Measurements from ENCODE around the gene MICAL3.
A peak's percentile ranks its signal among the peaks of the same experiment; 100 is the strongest.

The MICAL3 gene

DNA sequence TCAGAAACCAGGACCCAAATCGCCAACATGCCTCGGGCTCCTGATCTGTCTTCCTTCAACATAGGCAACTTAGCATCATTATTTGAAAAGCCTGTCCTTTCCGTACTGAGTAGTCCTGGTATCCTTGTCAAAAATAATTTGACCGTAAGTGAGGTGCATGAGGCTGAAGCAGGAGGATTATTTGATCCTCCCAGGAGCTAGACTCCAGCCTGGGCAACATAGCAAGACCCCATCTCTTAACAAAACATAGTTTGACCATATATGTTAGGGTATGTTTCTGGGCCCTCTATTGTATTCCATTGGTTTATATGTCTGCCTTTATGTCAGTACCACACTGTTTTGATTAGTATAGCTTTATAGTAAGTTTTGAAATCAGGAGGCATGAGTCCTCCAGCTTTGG, 112.5 kb downstream of the MICAL3 start:
- in situ Hi-C loops (cut with MboI; ENCODE audit: low pct_unique_long_range_greater_than_20kb, low sequenced_read_pairs, unreplicated experiment): no loop called here
- TF ChIP-seq, protein P1, sequence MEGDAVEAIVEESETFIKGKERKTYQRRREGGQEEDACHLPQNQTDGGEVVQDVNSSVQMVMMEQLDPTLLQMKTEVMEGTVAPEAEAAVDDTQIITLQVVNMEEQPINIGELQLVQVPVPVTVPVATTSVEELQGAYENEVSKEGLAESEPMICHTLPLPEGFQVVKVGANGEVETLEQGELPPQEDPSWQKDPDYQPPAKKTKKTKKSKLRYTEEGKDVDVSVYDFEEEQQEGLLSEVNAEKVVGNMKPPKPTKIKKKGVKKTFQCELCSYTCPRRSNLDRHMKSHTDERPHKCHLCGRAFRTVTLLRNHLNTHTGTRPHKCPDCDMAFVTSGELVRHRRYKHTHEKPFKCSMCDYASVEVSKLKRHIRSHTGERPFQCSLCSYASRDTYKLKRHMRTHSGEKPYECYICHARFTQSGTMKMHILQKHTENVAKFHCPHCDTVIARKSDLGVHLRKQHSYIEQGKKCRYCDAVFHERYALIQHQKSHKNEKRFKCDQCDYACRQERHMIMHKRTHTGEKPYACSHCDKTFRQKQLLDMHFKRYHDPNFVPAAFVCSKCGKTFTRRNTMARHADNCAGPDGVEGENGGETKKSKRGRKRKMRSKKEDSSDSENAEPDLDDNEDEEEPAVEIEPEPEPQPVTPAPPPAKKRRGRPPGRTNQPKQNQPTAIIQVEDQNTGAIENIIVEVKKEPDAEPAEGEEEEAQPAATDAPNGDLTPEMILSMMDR (IDR thresholded peaks at IDR 0.05; ENCODE audit: extremely low read depth, insufficient read depth, missing control alignments): no peak
- DNase-seq (ENCODE audit: low spot score): no peak

DNA sequence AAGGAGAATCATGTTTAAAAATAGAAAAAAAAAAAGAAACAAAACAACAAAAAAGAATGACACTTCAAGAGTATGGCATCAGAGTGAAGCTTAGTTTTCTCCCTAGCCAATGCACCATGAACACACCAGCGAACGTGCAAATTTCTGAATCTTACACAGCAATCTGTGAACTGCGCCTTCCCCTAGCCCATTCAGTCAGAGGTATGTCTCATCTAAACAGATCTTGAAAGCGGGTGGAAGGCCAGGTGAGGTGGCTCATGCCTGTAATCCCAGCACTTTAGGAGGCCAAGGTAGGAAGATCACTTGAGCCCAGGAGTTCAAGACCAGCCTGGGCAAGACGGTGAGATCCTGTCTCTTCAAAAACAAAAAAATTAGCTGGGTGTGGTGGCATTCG, 113.1 kb downstream of the MICAL3 start:
- TF ChIP-seq, protein P1 (IDR thresholded peaks at IDR 0.05; ENCODE audit: extremely low read depth, insufficient read depth, missing control alignments): no peak
- no peak for DNase-seq (ENCODE audit: low spot score)
- in situ Hi-C loops (cut with MboI; ENCODE audit: low pct_unique_long_range_greater_than_20kb, low sequenced_read_pairs, unreplicated experiment): no loop called here

DNA sequence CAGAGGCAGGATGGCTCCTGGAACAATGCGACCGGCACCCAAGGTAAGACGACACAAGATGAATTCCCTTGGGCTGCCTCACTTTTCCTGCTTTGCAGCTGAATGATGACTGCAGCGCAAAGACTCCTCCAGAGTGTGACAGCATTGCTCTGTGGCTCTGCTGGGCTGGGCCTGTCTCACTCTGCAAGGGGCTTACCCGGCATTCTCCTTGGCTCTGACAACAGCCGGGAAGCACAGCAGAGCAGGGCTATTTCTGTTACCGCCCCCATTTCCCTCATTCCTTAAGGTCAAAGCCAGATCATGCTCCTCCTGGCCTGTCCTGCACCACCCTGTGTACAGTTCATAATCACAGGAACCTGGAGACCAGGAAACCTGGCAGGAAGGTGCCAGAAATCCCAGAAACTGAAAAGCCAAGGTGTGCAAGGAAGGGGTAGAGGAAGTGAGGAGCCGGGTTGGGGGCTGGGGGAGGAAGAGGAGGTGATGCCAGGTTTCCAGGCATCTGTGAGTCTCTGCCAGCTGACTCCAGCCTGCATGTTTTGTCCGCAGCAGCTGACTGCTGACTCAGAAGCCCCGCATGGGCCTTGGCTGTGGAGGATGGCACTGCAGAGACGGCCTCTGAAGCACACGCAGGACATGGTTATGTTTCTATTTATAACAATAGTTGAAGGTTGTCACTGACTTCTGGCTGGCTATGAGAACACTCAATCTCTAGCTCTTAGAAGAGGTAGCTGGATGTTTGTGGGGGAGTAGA, 113.6 kb downstream of the MICAL3 start:
- DNase-seq (ENCODE audit: low spot score): no peak
- in situ Hi-C loops (cut with MboI; ENCODE audit: low pct_unique_long_range_greater_than_20kb, low sequenced_read_pairs, unreplicated experiment): no loop called here
- TF ChIP-seq, protein P1 (IDR thresholded peaks at IDR 0.05; ENCODE audit: extremely low read depth, insufficient read depth, missing control alignments): peak; percentile 40

DNA sequence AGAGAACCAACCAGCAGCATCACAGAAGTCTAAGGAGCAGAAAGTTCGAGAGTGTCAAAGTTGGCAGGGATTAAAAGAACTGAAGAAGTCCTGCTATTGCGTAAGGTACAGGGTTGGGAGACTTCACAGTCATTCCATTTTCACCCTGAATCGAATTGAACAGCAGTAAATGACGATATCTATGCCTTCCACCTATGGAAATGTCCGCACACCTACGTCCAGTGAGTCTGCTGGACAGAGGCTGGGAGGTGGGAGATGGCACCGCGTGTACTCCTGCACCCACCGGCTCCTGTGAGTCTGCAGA, 116.7 kb downstream of the MICAL3 start:
- TF ChIP-seq, protein P1 (IDR thresholded peaks at IDR 0.05; ENCODE audit: extremely low read depth, insufficient read depth, missing control alignments): no peak
- no peak for DNase-seq (ENCODE audit: low spot score)
- in situ Hi-C loops (cut with MboI; ENCODE audit: low pct_unique_long_range_greater_than_20kb, low sequenced_read_pairs, unreplicated experiment): no loop called here

DNA sequence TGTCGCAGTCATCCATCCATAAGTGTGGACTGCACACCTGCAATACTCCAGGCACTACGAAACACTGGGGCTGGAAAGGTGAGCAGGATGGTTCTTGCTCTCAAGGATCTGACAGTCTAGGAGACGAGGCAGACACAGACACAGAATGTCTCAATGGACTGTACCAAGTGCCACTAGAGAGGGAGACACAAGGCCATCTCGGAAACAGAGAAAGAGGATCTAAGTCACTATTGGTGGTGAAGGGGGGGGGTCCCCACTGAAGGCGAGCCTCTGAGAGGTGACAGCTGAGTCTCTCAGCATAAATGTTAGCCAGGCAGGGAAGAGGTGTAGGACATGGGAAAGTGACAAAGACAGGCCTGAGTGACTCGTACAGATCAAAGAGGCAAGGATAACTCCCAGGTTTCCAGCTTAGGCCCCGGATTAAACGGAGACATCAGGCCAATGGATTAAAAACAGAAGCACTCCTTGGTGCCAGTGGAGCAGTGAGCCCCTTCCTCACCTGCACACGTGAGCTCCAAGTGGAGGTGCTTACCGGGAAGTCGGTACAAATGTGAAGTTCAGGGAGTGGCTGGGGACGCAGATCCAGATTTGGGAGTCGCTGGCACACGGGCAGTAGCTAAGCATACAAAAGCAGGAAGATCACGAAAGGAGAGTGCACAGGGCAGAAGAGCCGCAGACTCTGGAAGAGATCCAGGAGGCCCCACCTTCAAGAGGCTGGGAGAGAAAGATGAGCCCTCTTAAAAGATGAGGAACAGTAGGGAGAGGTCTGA, 117.2 kb downstream of the MICAL3 start:
- TF ChIP-seq, protein P1 (IDR thresholded peaks at IDR 0.05; ENCODE audit: extremely low read depth, insufficient read depth, missing control alignments): no peak
- in situ Hi-C loops (cut with MboI; ENCODE audit: low pct_unique_long_range_greater_than_20kb, low sequenced_read_pairs, unreplicated experiment): no loop called here
- DNase-seq (ENCODE audit: low spot score): no peak

DNA sequence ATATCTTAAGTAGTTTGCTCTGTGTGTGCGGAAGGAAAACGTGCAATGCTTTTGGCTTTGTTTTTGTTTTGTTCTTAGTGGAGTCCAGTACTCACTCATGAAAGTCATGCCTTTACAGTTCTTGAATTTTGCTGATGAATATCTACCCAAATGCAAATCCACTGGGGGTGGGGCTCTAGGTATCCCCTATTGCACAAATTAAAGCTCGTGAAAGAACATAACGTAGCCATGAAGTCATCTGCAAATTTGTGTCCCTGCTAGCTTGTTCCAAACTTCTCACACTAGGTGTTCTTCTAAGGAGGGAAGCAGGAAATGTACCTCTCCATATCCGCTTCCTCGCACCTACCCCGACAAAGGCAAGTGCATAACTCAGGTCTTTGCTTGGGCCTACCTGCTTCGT, 118.9 kb downstream of the MICAL3 start:
- DNase-seq (ENCODE audit: low spot score): no peak
- TF ChIP-seq, protein P1 (IDR thresholded peaks at IDR 0.05; ENCODE audit: extremely low read depth, insufficient read depth, missing control alignments): no peak
- in situ Hi-C loops (cut with MboI; ENCODE audit: low pct_unique_long_range_greater_than_20kb, low sequenced_read_pairs, unreplicated experiment): no loop called here

All from GM13977 (cell line).